NCI-H774 (cell line): ENCODE results near the gene THEM4.

Experiments used
- DNase-seq: peaks from one replicate; lab custom pipeline; 2025; lab: John Stamatoyannopoulos, UW

Gene THEM4

GRCh38 chr1:151909167-151910149 is at the start of gene THEM4:
THEM4 (minus strand) TSS chr1:151909511; CDS start chr1:151909458, 53 bp downstream.
- DNase-seq, result peak; percentile 96

GRCh38 chr1:151958959-151959358 is 49.6 kb upstream of the THEM4 start:
- no peak for DNase-seq

- no peak for DNase-seq
These were observed 47.7 kb upstream of the THEM4 start for GRCh38 chr1:151956957-151957497.

GRCh38 chr1:151953409-151954094 is 44.2 kb upstream of the THEM4 start:
- no peak for DNase-seq

- no peak for DNase-seq
These were observed 43.5 kb upstream of the THEM4 start for GRCh38 chr1:151952811-151953210.

GRCh38 chr1:151949371-151950193 is 40.3 kb upstream of the THEM4 start:
- no peak for DNase-seq

- DNase-seq, result no peak
These were observed 39.2 kb upstream of the THEM4 start for GRCh38 chr1:151948506-151948905.

- no peak for DNase-seq
These were observed 37.8 kb upstream of the THEM4 start for GRCh38 chr1:151947140-151947539.

GRCh38 chr1:151945725-151946722 is 36.7 kb upstream of the THEM4 start:
- DNase-seq, result peak; percentile 33

GRCh38 chr1:151944857-151945575 is 35.7 kb upstream of the THEM4 start:
- no peak for DNase-seq

GRCh38 chr1:151944126-151944856 is 35.0 kb upstream of the THEM4 start:
- no peak for DNase-seq

GRCh38 chr1:151943591-151943990 is 34.3 kb upstream of the THEM4 start:
- no peak for DNase-seq

GRCh38 chr1:151942882-151943281 is 33.6 kb upstream of the THEM4 start:
- DNase-seq, result no peak

GRCh38 chr1:151940541-151940940 is 31.2 kb upstream of the THEM4 start:
- DNase-seq, result no peak

GRCh38 chr1:151939779-151940178 is 30.5 kb upstream of the THEM4 start:
- no peak for DNase-seq

GRCh38 chr1:151939141-151939540 is 29.8 kb upstream of the THEM4 start:
- DNase-seq, result no peak

- DNase-seq, result no peak
These were observed 27.3 kb upstream of the THEM4 start for GRCh38 chr1:151936653-151937052.

GRCh38 chr1:151935894-151936602 is 26.7 kb upstream of the THEM4 start:
- no peak for DNase-seq

GRCh38 chr1:151935154-151935553 is 25.8 kb upstream of the THEM4 start:
- DNase-seq, result no peak
